ENCODE measurements around the gene ST6GALNAC3.

ST6GALNAC3 gene

DNA sequence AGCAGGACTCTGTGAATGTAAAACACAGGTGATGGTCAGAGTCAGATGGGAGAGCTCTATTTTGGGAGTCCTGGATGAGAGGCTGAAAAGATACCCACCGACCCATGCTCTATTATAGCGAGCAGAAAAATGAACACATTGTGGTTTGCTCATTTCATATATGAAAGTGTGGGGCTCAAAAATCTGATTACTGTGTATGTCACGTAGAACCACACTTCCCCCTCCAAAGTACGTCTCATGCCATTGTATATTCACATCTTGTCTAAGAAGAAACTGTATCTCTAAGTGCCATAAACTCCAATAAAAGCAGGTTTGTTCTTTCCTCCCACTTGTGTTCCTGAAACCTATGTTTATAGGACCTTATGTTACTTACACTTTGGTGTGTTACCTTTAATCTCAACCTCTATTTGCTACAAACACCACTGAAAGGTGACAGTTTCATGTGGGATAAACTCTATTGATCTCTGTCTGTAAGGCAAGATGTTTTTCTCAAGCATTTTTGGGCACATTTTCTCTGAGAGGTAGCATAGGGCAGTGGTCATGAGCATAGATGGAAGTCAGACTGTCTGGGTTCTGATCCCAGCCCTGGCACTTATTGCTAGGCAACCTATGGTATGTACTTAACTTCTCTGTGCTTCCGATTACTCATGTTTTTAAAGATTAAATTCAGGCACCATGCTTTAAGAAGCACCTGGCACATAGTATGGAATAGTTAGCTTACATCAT lies 214.4 kb downstream of the ST6GALNAC3 start:
- no peak for TF ChIP-seq JUND (IDR thresholded peaks at IDR 0.05; ENCODE audit: low read depth)
- in situ Hi-C loops (cut with HindIII; ENCODE audit: low pct_unique_long_range_greater_than_20kb, low sequenced_read_pairs), result no loop called here

DNA sequence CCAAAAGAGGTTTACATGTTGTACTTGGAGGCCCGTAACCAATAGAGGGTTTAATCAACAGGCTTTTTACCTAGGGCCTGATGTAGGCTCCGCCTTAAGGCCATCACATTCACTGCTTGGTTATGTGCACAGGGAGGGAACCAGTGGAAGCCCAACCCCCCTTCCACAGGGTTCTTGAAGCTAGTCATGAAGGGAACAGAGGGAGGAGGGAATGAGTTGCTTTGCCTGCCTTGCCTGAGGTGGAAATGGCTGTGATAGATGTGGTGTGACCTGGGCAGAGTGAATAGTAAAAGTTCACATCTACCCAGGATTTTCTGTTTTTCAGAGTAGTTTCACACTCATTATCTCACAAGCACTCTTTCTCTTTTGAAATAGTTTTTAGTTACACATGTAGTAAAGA lies 215.1 kb downstream of the ST6GALNAC3 start:
- in situ Hi-C loops (cut with HindIII; ENCODE audit: low pct_unique_long_range_greater_than_20kb, low sequenced_read_pairs), result no loop called here
- no peak for DNase-seq (ENCODE audit: low read depth in 1 of 2, low spot score in 1 of 2)

More for the DNA sequence above, 214.4 kb downstream of the ST6GALNAC3 start:
- no peak for DNase-seq (ENCODE audit: low read depth in 1 of 2, low spot score in 1 of 2)

DNA sequence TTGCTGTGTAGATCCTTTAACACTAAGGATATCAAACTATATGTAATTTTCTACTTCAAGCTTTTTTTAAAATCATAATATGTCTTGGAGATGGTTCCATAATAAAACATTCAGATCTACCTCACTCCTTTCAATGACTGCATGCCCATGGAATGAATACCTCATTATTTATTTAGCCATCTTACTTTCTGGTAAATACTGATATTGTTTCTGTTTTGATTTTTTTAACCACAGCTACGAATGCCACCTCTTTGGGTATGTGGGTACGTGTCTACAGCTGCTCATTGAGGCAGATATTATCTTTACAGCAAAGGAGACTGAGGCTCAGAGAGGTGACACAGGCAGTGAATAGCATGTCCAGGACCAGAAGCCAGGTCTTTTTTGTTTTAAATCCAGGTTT lies 215.7 kb downstream of the ST6GALNAC3 start:
- TF ChIP-seq JUND (IDR thresholded peaks at IDR 0.05; ENCODE audit: low read depth), result no peak
- in situ Hi-C loops (cut with HindIII; ENCODE audit: low pct_unique_long_range_greater_than_20kb, low sequenced_read_pairs), result no loop called here
- DNase-seq (ENCODE audit: low read depth in 1 of 2, low spot score in 1 of 2), result no peak

More for the DNA sequence above, 215.1 kb downstream of the ST6GALNAC3 start:
- no peak for TF ChIP-seq JUND (IDR thresholded peaks at IDR 0.05; ENCODE audit: low read depth)

DNA sequence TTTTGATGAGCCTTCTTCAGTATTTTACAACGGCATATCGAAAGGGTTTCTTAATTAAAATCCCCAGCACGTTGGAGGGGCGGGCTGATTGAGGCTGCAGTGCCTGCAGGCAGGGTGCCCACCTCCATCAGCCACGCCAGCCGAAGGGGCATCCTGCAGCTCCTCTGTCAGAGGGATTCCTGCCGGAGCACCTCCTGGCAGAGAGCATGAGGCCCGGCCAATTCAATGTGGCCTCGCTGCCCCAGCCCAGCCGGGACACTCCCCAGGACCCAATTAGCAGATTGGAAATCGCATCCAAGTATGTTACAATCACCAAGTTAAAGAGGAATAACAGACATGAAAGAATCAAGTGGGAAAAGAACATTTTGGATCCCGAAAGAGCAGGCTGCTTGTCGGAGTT lies 216.6 kb downstream of the ST6GALNAC3 start:
- DNase-seq (ENCODE audit: low read depth in 1 of 2, low spot score in 1 of 2), result no peak
- TF ChIP-seq JUND (IDR thresholded peaks at IDR 0.05; ENCODE audit: low read depth), result no peak
- in situ Hi-C loops (cut with HindIII; ENCODE audit: low pct_unique_long_range_greater_than_20kb, low sequenced_read_pairs), result no loop called here

DNA sequence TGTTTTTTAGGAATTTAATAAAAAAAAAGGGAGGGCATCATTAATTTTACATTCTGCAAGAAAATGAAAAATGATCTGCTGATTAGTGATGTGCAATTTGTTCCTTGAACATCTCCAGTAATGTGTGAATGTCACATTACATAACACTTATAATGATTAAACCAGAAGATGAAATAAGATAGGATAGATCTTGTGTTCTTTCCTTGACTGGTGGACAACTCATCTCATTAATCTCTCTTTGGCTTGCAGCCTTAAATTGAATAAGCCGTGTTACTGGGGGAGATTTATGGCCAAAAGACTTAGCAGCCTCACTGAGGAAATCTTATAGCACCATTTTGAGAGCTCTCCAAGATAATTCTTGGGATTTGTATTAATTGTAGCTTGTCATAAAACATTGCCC lies 217.2 kb downstream of the ST6GALNAC3 start:
- no peak for DNase-seq (ENCODE audit: low read depth in 1 of 2, low spot score in 1 of 2)
- in situ Hi-C loops (cut with HindIII; ENCODE audit: low pct_unique_long_range_greater_than_20kb, low sequenced_read_pairs), result no loop called here
- TF ChIP-seq JUND (IDR thresholded peaks at IDR 0.05; ENCODE audit: low read depth), result no peak

DNA sequence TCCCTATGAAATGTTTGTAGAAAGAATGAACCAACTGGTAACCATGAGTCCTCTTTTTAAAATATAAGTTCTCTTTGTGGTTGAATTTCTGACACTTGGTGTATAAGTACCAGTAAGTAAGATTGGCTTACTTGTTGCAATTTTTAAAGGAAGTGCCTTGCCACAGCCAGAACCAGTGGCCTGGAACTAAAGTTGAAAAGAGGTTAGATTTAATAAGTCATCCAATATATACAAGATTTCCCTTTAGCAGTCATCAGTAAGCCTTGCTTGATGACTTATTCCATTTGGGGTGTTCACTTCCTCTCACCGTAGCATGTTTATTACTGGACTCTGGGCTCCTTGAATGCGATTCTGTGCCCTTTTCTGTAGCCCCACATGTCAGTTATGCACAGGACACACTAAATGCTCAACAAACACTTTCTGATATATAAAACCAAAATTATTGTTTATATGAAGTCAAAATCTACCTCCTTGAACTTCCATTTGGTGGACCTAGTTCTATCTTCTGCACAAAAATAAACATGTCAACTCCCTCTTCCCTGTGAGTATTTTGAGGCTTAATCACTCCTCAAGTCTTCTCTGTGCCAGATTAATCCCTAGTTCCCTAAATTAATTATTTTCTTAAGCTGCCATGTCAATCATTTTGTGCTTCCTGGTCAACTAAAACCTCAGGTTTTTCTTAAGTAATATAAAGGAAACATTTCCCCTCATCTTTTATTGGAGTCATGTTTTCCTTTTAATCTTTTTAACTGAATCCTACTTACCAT lies 218.1 kb downstream of the ST6GALNAC3 start:
- no peak for DNase-seq (ENCODE audit: low read depth in 1 of 2, low spot score in 1 of 2)
- in situ Hi-C loops (cut with HindIII; ENCODE audit: low pct_unique_long_range_greater_than_20kb, low sequenced_read_pairs), result no loop called here
- TF ChIP-seq JUND (IDR thresholded peaks at IDR 0.05; ENCODE audit: low read depth), result no peak

DNA sequence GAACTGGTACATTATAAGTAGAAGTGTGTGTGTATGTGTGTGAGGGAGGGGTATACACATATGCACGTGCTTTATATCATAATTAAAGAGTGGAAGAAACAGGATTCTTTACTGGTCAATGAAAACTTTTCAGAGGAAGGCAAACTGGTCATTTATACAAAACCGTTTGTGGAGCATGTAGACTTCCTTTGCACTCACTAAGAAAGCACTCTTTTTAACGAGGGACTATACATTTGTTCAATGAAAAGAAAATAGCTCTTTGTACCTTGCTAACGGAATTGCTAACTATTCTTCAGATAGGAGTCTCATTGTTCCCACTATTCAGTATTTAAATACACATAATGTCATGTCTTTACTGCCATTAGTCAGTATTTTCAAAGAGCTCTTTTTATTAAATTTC lies 219.3 kb downstream of the ST6GALNAC3 start:
- no peak for DNase-seq (ENCODE audit: low read depth in 1 of 2, low spot score in 1 of 2)
- in situ Hi-C loops (cut with HindIII; ENCODE audit: low pct_unique_long_range_greater_than_20kb, low sequenced_read_pairs), result no loop called here

DNA sequence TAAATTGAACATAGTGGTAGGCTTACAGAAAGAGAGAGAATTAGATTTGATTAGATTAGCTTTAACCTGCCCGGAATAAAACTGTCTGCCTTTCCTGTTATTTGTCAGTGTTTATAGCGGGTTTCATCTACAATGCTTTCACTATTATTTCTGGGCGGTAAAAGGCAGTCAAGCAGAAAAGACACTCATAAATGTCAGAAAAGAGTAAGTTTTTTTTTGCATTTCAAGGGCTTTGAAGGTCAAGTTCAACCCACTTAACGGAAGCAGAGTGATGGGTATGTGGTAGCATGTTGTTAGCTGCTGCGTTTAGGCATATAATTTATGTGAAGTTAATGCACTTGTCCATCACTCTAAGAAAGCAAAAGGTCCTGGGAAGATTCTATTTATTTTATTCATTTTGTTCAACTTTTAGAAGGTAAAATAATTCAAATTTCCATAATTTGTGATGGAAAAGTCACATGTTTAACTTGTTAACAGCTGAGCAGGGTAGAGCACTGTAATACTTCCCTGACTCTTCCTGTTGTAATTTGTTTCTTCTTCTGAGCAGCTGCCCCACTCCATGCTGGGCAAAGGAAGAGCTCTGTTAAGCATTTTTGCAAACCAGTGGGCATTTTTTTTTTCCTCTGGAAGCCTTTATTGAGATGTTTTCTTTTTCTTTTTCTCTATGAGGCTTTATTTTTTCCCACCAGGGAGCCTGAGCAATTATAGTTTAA lies 220.1 kb downstream of the ST6GALNAC3 start:
- DNase-seq (ENCODE audit: low read depth in 1 of 2, low spot score in 1 of 2), result no peak
- in situ Hi-C loops (cut with HindIII; ENCODE audit: low pct_unique_long_range_greater_than_20kb, low sequenced_read_pairs), result no loop called here
- TF ChIP-seq JUND (IDR thresholded peaks at IDR 0.05; ENCODE audit: low read depth), result no peak

More for the DNA sequence above, 219.3 kb downstream of the ST6GALNAC3 start:
- no peak for TF ChIP-seq JUND (IDR thresholded peaks at IDR 0.05; ENCODE audit: low read depth)

DNA sequence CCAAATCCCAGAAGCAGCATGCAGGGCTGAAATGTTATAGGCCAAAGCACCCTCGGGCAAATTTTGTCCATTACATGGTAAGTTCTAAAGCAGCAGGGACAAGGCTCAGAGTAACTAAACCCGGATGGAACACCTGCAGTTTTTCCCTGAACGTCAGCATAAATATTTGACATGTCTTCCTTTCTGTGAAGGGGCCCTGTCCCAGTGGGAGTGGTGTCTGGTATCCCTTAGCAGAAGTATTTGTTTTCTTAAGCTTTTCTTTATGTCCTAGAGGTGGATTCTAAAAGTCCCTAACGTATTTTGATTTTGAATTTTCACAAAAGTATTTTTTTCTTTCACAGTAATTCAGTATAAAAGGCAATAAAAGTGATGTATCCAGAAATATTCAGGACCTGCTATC lies 223.9 kb downstream of the ST6GALNAC3 start:
- DNase-seq (ENCODE audit: low read depth in 1 of 2, low spot score in 1 of 2), result no peak
- TF ChIP-seq JUND (IDR thresholded peaks at IDR 0.05; ENCODE audit: low read depth), result no peak
- in situ Hi-C loops (cut with HindIII; ENCODE audit: low pct_unique_long_range_greater_than_20kb, low sequenced_read_pairs), result no loop called here

DNA sequence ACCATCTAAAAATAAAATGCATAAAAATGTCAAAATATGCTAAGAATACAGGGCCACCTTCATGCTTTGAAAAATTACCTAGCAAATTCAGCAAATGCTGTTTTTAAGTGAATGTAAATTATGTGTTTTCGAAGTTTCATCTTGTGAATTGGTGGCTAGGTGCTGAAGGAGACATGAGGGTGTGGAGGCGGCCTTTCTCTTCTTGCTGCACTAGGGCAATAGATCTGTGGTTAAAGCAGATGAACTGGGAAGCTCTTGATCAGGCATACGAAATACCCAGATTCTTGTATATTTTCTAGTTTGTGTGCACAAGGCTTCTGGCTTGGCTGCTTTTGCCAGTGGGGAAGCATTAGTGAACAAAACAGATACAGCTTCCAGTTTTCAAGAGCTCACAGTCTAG lies 224.5 kb downstream of the ST6GALNAC3 start:
- no peak for DNase-seq (ENCODE audit: low read depth in 1 of 2, low spot score in 1 of 2)
- in situ Hi-C loops (cut with HindIII; ENCODE audit: low pct_unique_long_range_greater_than_20kb, low sequenced_read_pairs), result no loop called here
- no peak for TF ChIP-seq JUND (IDR thresholded peaks at IDR 0.05; ENCODE audit: low read depth)

DNA sequence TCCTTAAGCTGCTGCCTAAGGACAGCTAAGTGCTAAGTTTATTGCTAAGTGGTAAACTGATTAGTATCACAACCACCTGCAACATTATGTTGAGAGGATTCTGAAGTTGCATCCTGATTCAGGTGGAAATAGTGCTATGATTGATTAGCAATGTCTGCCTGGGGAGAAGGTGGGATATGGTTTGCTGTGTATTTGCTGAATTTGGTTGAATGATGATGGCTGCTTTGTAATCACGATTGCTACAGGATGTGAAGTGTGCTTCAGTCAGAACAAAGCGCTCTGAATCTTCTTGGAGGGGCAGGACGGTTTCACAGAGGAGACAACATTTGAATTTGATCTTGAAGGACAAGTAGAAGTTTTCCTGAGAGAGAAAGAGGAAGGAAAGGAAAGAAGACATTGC lies 226.0 kb downstream of the ST6GALNAC3 start:
- in situ Hi-C loops (cut with HindIII; ENCODE audit: low pct_unique_long_range_greater_than_20kb, low sequenced_read_pairs), result no loop called here
- DNase-seq (ENCODE audit: low read depth in 1 of 2, low spot score in 1 of 2), result no peak
- TF ChIP-seq JUND (IDR thresholded peaks at IDR 0.05; ENCODE audit: low read depth), result no peak

DNA sequence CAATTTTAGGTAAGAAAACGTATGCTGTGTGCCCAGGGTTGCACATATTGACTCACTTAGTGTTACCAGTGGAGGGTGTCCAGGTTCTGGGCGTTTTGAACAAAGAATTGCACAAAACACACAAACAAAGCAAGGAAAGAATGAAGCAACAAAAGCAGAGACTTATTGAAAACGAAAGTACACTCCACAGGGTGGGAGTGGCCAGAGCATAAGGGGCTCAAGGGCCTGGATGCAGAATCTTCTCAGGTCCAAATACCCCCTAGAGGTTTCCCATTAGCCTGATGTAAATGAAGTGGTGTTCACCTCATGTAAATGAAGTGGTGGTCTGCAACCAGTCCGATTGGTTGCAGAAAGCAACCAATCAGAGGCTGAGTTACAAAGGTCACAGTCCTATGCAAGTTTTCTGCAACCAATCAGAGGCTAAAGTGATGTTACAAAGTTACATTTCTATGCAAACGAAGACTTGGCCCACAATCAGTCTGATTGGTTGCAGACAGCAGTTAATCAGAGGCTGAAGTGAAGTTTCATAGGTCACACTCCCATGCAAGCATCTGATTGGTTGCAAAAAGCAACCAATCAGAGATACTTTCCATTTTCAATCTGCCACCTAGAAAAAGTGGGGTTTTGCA lies 228.3 kb downstream of the ST6GALNAC3 start:
- DNase-seq (ENCODE audit: low read depth in 1 of 2, low spot score in 1 of 2), result peak in 1 of 2 experiments; percentile 9
- in situ Hi-C loops (cut with HindIII; ENCODE audit: low pct_unique_long_range_greater_than_20kb, low sequenced_read_pairs), result no loop called here
- TF ChIP-seq JUND (IDR thresholded peaks at IDR 0.05; ENCODE audit: low read depth), result no peak

Data from T47D (cell line).